Measurements from ENCODE around the gene MED9.

Gene MED9

GRCh38 chr17:17506181-17506741 is 29.5 kb downstream of the MED9 start:
- TF ChIP-seq FOXP2 (optimal IDR thresholded peaks at IDR 0.05; ENCODE audit: control extremely low read depth, extremely low read length, insufficient read depth) (no peak), POLR2AphosphoS5 (IDR thresholded peaks at IDR 0.05; ENCODE audit: borderline replicate concordance, low read depth, low read length) (no peak), EZH2 (IDR thresholded peaks at IDR 0.05) (no peak)
- Histone ChIP-seq H3K27ac (no peak overlapping the region), H3K4me3 (no peak overlapping the region), H3K9ac (ENCODE audit: insufficient read length) (no peak overlapping the region), H3K9me3 (ENCODE audit: low read depth, low read length) (no peaks in the 10 kb centered on the region), H3K36me3 (ENCODE audit: insufficient read depth, low read length) (no peaks in the 10 kb centered on the region)
- DNase-seq (ENCODE audit: low read depth, low spot score) = no peak

- Histone ChIP-seq H3K27ac (no peak overlapping the region), H3K36me3 (ENCODE audit: insufficient read depth, low read length) (no peaks in the 10 kb centered on the region), H3K9me3 (ENCODE audit: low read depth, low read length) (no peaks in the 10 kb centered on the region), H3K9ac (ENCODE audit: insufficient read length) (no peak overlapping the region), H3K4me3 (no peak overlapping the region)
- DNase-seq (ENCODE audit: low read depth, low spot score) = no peak
- TF ChIP-seq FOXP2 (optimal IDR thresholded peaks at IDR 0.05; ENCODE audit: control extremely low read depth, extremely low read length, insufficient read depth) (no peak), POLR2AphosphoS5 (IDR thresholded peaks at IDR 0.05; ENCODE audit: borderline replicate concordance, low read depth, low read length) (no peak), EZH2 (IDR thresholded peaks at IDR 0.05) (no peak)
These were observed 30.2 kb downstream of the MED9 start for GRCh38 chr17:17506893-17507464.

GRCh38 chr17:17507465-17508011 is 30.7 kb downstream of the MED9 start:
- TF ChIP-seq FOXP2 (optimal IDR thresholded peaks at IDR 0.05; ENCODE audit: control extremely low read depth, extremely low read length, insufficient read depth) (no peak), POLR2AphosphoS5 (IDR thresholded peaks at IDR 0.05; ENCODE audit: borderline replicate concordance, low read depth, low read length) (no peak), EZH2 (IDR thresholded peaks at IDR 0.05) (no peak)
- H3K9me3 ChIP-seq (ENCODE audit: low read depth, low read length) = no peaks in the 10 kb centered on the region
- no peak for DNase-seq (ENCODE audit: low read depth, low spot score)
- no peak overlapping the region for H3K4me3 ChIP-seq
- H3K27ac ChIP-seq = no peak overlapping the region
- H3K9ac ChIP-seq (ENCODE audit: insufficient read length) = no peak overlapping the region
- H3K36me3 ChIP-seq (ENCODE audit: insufficient read depth, low read length) = no peaks in the 10 kb centered on the region

GRCh38 chr17:17508019-17508535 is 31.3 kb downstream of the MED9 start:
- TF ChIP-seq POLR2AphosphoS5 (IDR thresholded peaks at IDR 0.05; ENCODE audit: borderline replicate concordance, low read depth, low read length) (no peak), FOXP2 (optimal IDR thresholded peaks at IDR 0.05; ENCODE audit: control extremely low read depth, extremely low read length, insufficient read depth) (no peak), EZH2 (IDR thresholded peaks at IDR 0.05) (no peak)
- Histone ChIP-seq H3K9me3 (ENCODE audit: low read depth, low read length) (no peaks in the 10 kb centered on the region), H3K27ac (no peak overlapping the region), H3K9ac (ENCODE audit: insufficient read length) (no peak overlapping the region), H3K4me3 (no peak overlapping the region), H3K36me3 (ENCODE audit: insufficient read depth, low read length) (no peaks in the 10 kb centered on the region)
- no peak for DNase-seq (ENCODE audit: low read depth, low spot score)

GRCh38 chr17:17508646-17509591 is 32.1 kb downstream of the MED9 start:
- TF ChIP-seq FOXP2 (optimal IDR thresholded peaks at IDR 0.05; ENCODE audit: control extremely low read depth, extremely low read length, insufficient read depth) (no peak), POLR2AphosphoS5 (IDR thresholded peaks at IDR 0.05; ENCODE audit: borderline replicate concordance, low read depth, low read length) (no peak), EZH2 (IDR thresholded peaks at IDR 0.05) (no peak)
- Histone ChIP-seq H3K4me3 (no peak overlapping the region), H3K27ac (no peak overlapping the region), H3K36me3 (ENCODE audit: insufficient read depth, low read length) (no peaks in the 10 kb centered on the region), H3K9me3 (ENCODE audit: low read depth, low read length) (no peaks in the 10 kb centered on the region), H3K9ac (ENCODE audit: insufficient read length) (no peak overlapping the region)
- DNase-seq (ENCODE audit: low read depth, low spot score) = no peak

GRCh38 chr17:17509601-17510425 is 33.0 kb downstream of the MED9 start:
- Histone ChIP-seq H3K9ac (ENCODE audit: insufficient read length) (no peak overlapping the region), H3K36me3 (ENCODE audit: insufficient read depth, low read length) (no peaks in the 10 kb centered on the region), H3K4me3 (no peak overlapping the region), H3K27ac (no peak overlapping the region), H3K9me3 (ENCODE audit: low read depth, low read length) (no peaks in the 10 kb centered on the region)
- DNase-seq (ENCODE audit: low read depth, low spot score) = no peak
- no peak for TF ChIP-seq FOXP2 (optimal IDR thresholded peaks at IDR 0.05; ENCODE audit: control extremely low read depth, extremely low read length, insufficient read depth)
- no peak for TF ChIP-seq EZH2 (IDR thresholded peaks at IDR 0.05)
- TF ChIP-seq POLR2AphosphoS5 (IDR thresholded peaks at IDR 0.05; ENCODE audit: borderline replicate concordance, low read depth, low read length) = no peak

GRCh38 chr17:17510456-17511292 is 33.9 kb downstream of the MED9 start:
- no peaks in the 10 kb centered on the region for H3K9me3 ChIP-seq (ENCODE audit: low read depth, low read length)
- no peak overlapping the region for H3K27ac ChIP-seq
- H3K9ac ChIP-seq (ENCODE audit: insufficient read length) = no peak overlapping the region
- H3K36me3 ChIP-seq (ENCODE audit: insufficient read depth, low read length) = no peaks in the 10 kb centered on the region
- TF ChIP-seq EZH2 (IDR thresholded peaks at IDR 0.05) (no peak), POLR2AphosphoS5 (IDR thresholded peaks at IDR 0.05; ENCODE audit: borderline replicate concordance, low read depth, low read length) (no peak), FOXP2 (optimal IDR thresholded peaks at IDR 0.05; ENCODE audit: control extremely low read depth, extremely low read length, insufficient read depth) (no peak)
- H3K4me3 ChIP-seq = no peak overlapping the region
- no peak for DNase-seq (ENCODE audit: low read depth, low spot score)

Measured in SK-N-MC (cell line).